Measurements from ENCODE around the gene ACTG1. TPM values are rescaled to one million over a fixed set of nuclear protein-coding genes. Genes with fewer than 3 reads are reported as not detected.

The ACTG1 gene
- total and polyA plus RNA-seq, 2 of the 13 experiments (the other 11 are each of a cell fraction or from before 2014, with no cell fraction given): 973 to 1,138 TPM

- H3K27me3 ChIP-seq (ENCODE audit: control insufficient read depth in 1 of 2, insufficient read depth in 2 of 2, low read length in 2 of 2): peaks cover 3 to 32% of the 10 kb centered on the region in 2 experiments; a peak in 4 of 5 replicates
- H4K20me1 ChIP-seq (ENCODE audit: insufficient read depth, low read length): no peaks in the 10 kb centered on the region
- ChIA-PET CTCF (ENCODE audit: low intra/inter-chr PET ratio, low total read pairs) (no interaction called here), POLR2A (no interaction called here)
- H3K27ac ChIP-seq (ENCODE audit: extremely low read length, insufficient read depth, low read length): no peak overlapping the region
- ATAC-seq (peak; percentile 23), DNase-seq (ENCODE audit: low spot score) (peak; percentile 79), FAIRE-seq (peak; percentile 76)
- WGBS (ENCODE audit: low lambda C conversion rate): 14% methylated on average over 10 of the region's 18 CpGs
- intact Hi-C loops (cut with micrococcal nuclease; ENCODE audit: unreplicated experiment) (loop anchor here (1.0 kb wide), 1 partner anchor 40 kb away; no protein-coding TSS in a partner anchor), in situ Hi-C loops (cut with HindIII; ENCODE audit: extremely low pct_ligation_motif_present, low pct_unique_long_range_greater_than_20kb) (no loop called here)
- peak overlapping the region; percentile 12 to 51 (median 38); a peak in 5 of 6 replicates for H3K4me3 ChIP-seq (replicated peaks in 1 of 3; ENCODE audit: insufficient read depth in 1 of 3, low read depth in 2 of 3, low read length in 3 of 3)
- BruUV-seq (replicated peaks): no TSS peak
- peak overlapping the region; percentile 27; the same call in 1 of the 2 replicates for H3K9ac ChIP-seq (ENCODE audit: insufficient read depth, low read depth, low read length)
- peak overlapping the region; percentile 85 for H3K4me2 ChIP-seq (ENCODE audit: low read depth, low read length)
- no peaks in the 10 kb centered on the region for H3K9me3 ChIP-seq (ENCODE audit: low read length)
- no peaks in the 10 kb centered on the region for H3K79me2 ChIP-seq (ENCODE audit: insufficient read depth, low read length)
- H3K4me1 ChIP-seq (ENCODE audit: insufficient read depth, low read length): peaks cover 46% of the 10 kb centered on the region
- H2AFZ ChIP-seq (ENCODE audit: low read length): no peak overlapping the region
- H3K36me3 ChIP-seq (replicated peaks in 1 of 2; ENCODE audit: control insufficient read depth in 1 of 2, insufficient read depth in 2 of 2, low read length in 2 of 2): no peaks in the 10 kb centered on the region
- TF ChIP-seq ZBTB3 (CRISPR knock-in tag; IDR thresholded peaks at IDR 0.05; ENCODE audit: borderline replicate concordance, low read depth) (no peak), ZNF556 (CRISPR knock-in tag; IDR thresholded peaks at IDR 0.05; ENCODE audit: borderline replicate concordance) (no peak), HNF1B (CRISPR knock-in tag; IDR thresholded peaks at IDR 0.05) (no peak), TRAFD1 (CRISPR knock-in tag; IDR thresholded peaks at IDR 0.05; ENCODE audit: borderline replicate concordance) (no peak), ZFP91 (CRISPR knock-in tag; IDR thresholded peaks at IDR 0.05; ENCODE audit: borderline replicate concordance) (no peak), JUN (CRISPR knock-in tag; IDR thresholded peaks at IDR 0.05) (no peak), ZNF564 (CRISPR knock-in tag; IDR thresholded peaks at IDR 0.05) (no peak), ZFP37 (CRISPR knock-in tag; IDR thresholded peaks at IDR 0.05; ENCODE audit: borderline replicate concordance) (no peak), ZNF510 (CRISPR knock-in tag; IDR thresholded peaks at IDR 0.05; ENCODE audit: low read depth) (no peak), AHDC1 (CRISPR knock-in tag; IDR thresholded peaks at IDR 0.05; ENCODE audit: borderline replicate concordance) (no peak), ZSCAN29 (CRISPR knock-in tag; conservative IDR thresholded peaks at IDR 0.05) (0 out of 2 replicates have a peak, but pooled peaks have one; percentile 2), ZNF484 (CRISPR knock-in tag; IDR thresholded peaks at IDR 0.05; ENCODE audit: borderline replicate concordance, low read depth) (peak; percentile 35; the same call in 1 of the 2 replicates)
Measured at GRCh38 chr17:81468111-81468769, 44.4 kb downstream of the ACTG1 start.
